Measurements from ENCODE around the gene CCDC134.

- TF ChIP-seq TCF7L2 (IDR thresholded peaks at IDR 0.05; ENCODE audit: borderline replicate concordance, low read depth, low read length) (no peak), RBAK (tag by site-specific recombination; IDR thresholded peaks at IDR 0.05) (no peak), ZNF394 (tag by site-specific recombination; IDR thresholded peaks at IDR 0.05; ENCODE audit: borderline replicate concordance) (no peak)
These were observed 26.2 kb downstream of the CCDC134 start for GRCh38 chr22:41826430-41827383.

Measured in HEK293 (cell line).